GM19452 (cell line): Measurements from ENCODE around the gene SLC22A5.
"Not testable (repeated sequence)": the region's sequence is repeated elsewhere in the genome, so short reads cannot be mapped to it uniquely, and the experiment has no call there.

Source experiments
- ATAC-seq: cut with Tn5 transposase; IDR thresholded peaks from one replicate; pipeline ENCODE4 v1.9.1; 2021; ENCODE audit not compliant: unreplicated experiment

SLC22A5 gene

DNA sequence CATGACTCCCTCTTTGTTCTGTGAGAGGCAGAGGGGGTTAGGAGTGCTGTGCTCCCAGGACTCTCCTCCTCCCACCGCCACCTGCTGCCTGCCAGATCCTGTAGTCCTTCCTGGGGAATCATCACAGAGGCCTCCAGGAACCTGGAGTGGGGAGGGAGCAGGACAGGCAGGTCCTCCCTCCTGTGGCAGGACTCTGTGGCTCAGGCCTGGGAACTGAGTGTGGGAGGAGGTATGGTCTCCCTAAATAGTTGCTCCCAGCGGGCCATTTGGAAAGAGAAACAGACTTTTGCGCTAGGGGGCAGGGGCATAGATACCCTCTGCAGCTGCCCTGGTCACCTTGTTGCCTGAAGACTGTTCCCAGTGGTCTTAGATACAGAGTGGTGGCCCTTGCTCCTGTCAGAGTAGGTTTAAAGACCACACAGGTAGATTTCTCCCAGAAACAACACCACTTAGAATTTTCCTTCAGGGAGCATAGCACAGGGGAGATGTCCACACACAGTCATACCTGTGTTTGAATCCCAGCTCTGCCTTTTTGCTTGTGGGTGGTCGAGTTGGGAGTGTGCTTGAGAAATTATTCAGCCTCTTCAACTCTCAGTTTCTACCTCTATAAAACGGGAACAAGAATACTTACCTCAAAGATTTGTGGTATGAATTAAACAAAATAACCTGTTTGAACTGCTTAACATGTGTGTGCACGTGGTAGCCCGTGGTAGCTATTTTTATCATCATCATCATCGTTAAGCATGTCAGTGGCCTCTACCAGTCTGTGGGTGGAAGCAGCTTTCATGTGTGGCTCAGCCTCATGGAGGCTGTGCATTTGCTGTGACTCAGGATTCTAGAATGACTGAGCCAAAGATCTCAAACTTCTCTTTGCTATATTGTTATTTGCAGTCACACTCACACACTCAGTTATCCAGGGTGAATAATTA, 55.8 kb downstream of the SLC22A5 start:
- peak; percentile 43 for ATAC-seq

DNA sequence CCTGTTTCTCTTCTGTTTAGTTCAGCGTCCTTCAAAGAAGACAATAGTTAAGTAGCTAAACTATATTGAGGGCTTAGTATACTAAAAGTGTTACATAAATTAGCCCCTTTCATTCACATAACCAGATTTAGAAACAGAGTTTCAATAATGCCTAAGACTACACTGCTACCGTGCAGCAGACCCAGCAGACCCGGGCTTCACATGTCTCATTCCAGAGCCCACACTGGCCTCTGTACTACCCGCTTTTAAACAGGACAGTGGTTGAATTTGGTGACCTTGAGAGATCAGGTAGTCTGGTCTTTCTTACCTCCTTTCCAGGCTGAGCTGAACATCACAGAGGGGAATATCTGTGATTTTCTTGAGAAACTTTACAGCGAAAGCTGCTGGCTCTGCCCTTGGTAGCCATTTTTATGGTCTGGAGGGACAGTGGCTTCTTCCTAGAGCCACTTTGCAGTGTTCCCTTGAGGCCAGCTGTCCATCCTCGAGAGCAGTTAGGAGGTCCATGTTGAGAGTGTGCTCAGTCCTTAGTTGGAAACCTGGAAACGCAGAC, 56.5 kb downstream of the SLC22A5 start:
- no peak for ATAC-seq

DNA sequence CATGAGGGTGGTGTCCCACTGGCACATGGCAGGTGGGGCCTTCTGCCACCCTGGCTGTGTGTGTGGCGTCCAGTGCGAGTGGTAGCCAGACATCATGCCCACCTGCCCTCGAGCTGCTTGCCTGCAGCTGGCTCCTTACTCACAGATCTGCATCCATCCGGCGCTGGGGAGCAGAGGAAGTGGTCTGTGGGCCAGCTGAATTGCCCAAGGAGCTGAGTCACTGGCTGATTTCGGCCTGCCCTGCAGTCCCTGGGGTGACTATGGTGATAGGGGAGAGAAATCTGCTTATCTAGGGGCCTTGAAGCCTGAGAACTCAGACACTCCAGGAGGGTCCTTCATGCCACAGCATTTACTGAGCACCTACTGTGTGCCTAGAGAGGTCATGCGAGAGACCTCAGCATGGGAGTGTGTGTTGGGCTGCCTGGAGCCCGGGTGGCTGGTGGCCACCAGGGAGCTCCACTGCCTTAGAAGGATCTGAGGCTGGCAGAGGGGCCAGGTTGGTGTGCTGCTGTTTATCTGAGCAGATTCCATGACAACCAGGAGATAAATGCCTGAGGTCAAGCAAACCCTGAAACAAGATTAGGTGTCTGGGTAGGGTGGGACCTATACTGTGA, 57.1 kb downstream of the SLC22A5 start:
- ATAC-seq, result peak; percentile 48

GRCh38 chr5:132427281-132428146, 58.0 kb downstream of the SLC22A5 start:
- ATAC-seq, result no peak

- ATAC-seq, result no peak
Observed at GRCh38 chr5:132428147-132428482, 58.6 kb downstream of the SLC22A5 start.

DNA sequence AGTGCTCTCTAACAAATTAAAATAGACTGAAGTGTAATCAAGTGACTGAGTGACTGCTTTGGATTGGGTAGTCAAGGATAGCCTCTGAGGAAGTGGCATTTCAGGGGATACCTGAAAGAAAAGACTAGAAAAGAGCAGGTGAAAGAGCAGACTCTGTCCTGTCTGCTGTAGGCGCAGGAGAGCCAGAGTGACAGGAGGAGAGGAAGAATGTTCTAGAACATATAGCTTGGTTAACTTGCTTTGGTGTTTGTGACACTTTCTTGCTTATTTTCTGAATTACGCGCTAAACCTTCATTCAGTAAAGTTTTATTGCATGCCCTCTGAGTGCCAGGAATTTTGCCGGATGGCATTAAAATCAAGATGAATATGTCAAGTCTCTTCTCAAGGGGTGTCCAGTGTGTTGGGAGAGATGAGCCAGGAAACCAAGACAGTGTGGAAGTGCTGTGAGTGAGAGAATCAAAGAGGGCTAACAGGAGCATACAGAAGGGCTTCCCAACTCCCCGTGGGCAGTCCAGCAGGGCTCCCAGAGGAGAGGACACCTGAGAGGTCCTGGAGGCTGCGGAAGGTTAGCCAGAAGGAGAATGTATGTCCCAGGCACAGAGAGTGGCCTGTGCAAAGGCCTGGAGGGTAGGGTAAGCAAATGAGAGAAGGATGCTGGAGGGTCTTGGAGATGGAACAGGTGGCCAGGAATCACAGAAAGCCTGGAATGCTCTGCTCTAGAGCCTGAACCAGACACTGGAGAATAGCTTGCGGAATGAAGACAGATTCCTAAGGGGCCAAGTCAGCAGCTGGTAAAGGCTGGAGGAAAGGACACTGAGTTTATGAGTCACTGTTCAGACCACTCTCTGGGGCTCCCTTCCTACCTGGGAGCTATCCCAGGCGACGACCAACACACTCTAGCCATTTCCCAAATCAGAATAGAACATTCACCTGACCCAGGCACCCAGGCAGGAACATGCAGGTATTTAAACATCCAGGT, 59.3 kb downstream of the SLC22A5 start:
- no peak for ATAC-seq

GRCh38 chr5:132429463-132430440, 60.2 kb downstream of the SLC22A5 start:
- no peak for ATAC-seq

GRCh38 chr5:132430746-132431145, 61.2 kb downstream of the SLC22A5 start:
- no peak for ATAC-seq

- ATAC-seq, result no peak
Observed at GRCh38 chr5:132431632-132432031, 62.1 kb downstream of the SLC22A5 start.

DNA sequence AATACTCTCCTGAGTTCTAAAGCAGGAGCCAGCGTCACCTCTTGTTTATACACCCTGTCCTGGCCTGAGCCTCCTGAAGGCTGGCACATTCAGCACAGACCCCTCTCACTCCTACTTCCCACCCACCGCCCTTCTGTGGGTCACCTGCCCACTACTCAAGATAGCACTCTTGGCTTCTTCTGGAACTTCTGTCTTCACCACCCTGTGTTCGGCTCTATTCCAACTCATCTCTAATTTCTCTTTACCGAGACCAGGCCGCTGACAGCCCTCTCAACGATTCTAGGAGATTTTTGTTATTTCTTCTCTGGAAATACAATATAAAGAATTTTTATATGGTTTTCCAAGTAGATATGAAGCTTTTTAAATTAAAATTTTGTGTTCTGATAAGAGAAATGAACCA, 63.6 kb downstream of the SLC22A5 start:
- no peak for ATAC-seq

- no peak for ATAC-seq
Observed at GRCh38 chr5:132434416-132435286, 65.1 kb downstream of the SLC22A5 start.

- no peak for ATAC-seq
Observed at GRCh38 chr5:132435447-132435846, 65.9 kb downstream of the SLC22A5 start.

DNA sequence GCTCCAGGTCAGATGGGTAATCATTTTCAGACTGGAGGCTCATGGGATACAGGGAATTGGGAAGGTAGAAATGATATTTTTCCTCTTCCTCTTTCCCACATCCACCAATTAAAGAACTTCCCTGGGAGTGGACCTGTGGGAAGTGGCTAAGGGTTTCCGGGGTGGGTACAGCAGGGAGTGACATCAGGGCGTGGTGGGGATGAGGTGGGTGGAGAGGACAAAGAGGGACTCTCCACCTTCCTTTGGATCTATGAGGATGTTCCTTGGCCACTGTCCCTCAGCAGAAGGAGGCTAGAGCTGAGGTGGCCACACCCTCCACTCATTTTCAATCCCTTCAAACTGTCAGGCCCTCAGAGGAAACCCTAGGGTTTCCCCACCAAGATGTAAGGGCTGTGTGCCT, 66.4 kb downstream of the SLC22A5 start:
- no peak for ATAC-seq

- no peak for ATAC-seq
Observed at GRCh38 chr5:132436936-132437335, 67.4 kb downstream of the SLC22A5 start.

GRCh38 chr5:132437604-132438266, 68.2 kb downstream of the SLC22A5 start:
- peak; percentile 84 for ATAC-seq

- ATAC-seq, result not testable (repeated sequence)
Observed at GRCh38 chr5:132438267-132438645, 68.7 kb downstream of the SLC22A5 start.

- ATAC-seq, result no peak
Observed at GRCh38 chr5:132438917-132439316, 69.4 kb downstream of the SLC22A5 start.
